ENCODE results near the gene CST1.
"Not testable (repeated sequence)": the region's sequence is repeated elsewhere in the genome, so short reads cannot be mapped to it uniquely, and the experiment has no call there.

CST1 gene

GRCh38 chr20:23753589-23753988 lies 2.9 kb upstream of the CST1 start:
- no peak for DNase-seq

- DNase-seq = no peak
Observed at GRCh38 chr20:23753194-23753548, 2.4 kb upstream of the CST1 start.

- no peak for DNase-seq
Observed at GRCh38 chr20:23752481-23753193, 1.9 kb upstream of the CST1 start.

- no peak for DNase-seq
Observed at GRCh38 chr20:23752019-23752418, 1.3 kb upstream of the CST1 start.

GRCh38 chr20:23749746-23750145 lies 989 bp downstream of the CST1 start:
- no peak for DNase-seq

GRCh38 chr20:23748975-23749374 lies 1.8 kb downstream of the CST1 start:
- DNase-seq = not testable (repeated sequence)

GRCh38 chr20:23747551-23747950 lies 3.2 kb downstream of the CST1 start:
- DNase-seq = peak; percentile 22

GRCh38 chr20:23747092-23747491 lies 3.6 kb downstream of the CST1 start:
- DNase-seq = not testable (repeated sequence)

- DNase-seq = no peak
Observed at GRCh38 chr20:23746321-23746720, 4.4 kb downstream of the CST1 start.

- DNase-seq = no peak
Observed at GRCh38 chr20:23745247-23745646, 5.5 kb downstream of the CST1 start.

GRCh38 chr20:23744817-23745216 lies 5.9 kb downstream of the CST1 start:
- DNase-seq = no peak

- DNase-seq = not testable (repeated sequence)
Observed at GRCh38 chr20:23735391-23735790, 15.3 kb downstream of the CST1 start.

- DNase-seq = not testable (repeated sequence)
Observed at GRCh38 chr20:23734949-23735348, 15.8 kb downstream of the CST1 start.

GRCh38 chr20:23734440-23734839 lies 16.3 kb downstream of the CST1 start:
- DNase-seq = not testable (repeated sequence)

- DNase-seq = no peak
Observed at GRCh38 chr20:23727016-23727415, 23.7 kb downstream of the CST1 start.

GRCh38 chr20:23725102-23725501 lies 25.6 kb downstream of the CST1 start:
- DNase-seq = no peak

GRCh38 chr20:23723659-23724307 lies 27.0 kb downstream of the CST1 start:
- peak; percentile 15 for DNase-seq

- DNase-seq = not testable (repeated sequence)
Observed at GRCh38 chr20:23722851-23723250, 27.9 kb downstream of the CST1 start.

GRCh38 chr20:23721962-23722361 lies 28.8 kb downstream of the CST1 start:
- no peak for DNase-seq

- not testable (repeated sequence) for DNase-seq
Observed at GRCh38 chr20:23719351-23719750, 31.4 kb downstream of the CST1 start.

GRCh38 chr20:23711778-23712177 lies 39.0 kb downstream of the CST1 start:
- not testable (repeated sequence) for DNase-seq

- no peak for DNase-seq
Observed at GRCh38 chr20:23710771-23711170, 40.0 kb downstream of the CST1 start.

GRCh38 chr20:23705895-23706294 lies 44.8 kb downstream of the CST1 start:
- DNase-seq = no peak

GRCh38 chr20:23702021-23702420 lies 48.7 kb downstream of the CST1 start:
- DNase-seq = no peak

- DNase-seq = no peak
Observed at GRCh38 chr20:23700931-23701330, 49.8 kb downstream of the CST1 start.
